ENCODE results near the gene GSE1. TPM values are rescaled to one million over a fixed set of nuclear protein-coding genes. Genes with fewer than 3 reads are reported as not detected.
A peak's percentile ranks its signal among the peaks of the same experiment; 100 is the strongest.

The GSE1 gene
- total RNA-seq, 4 donors from 2014 or later, result 79.7 to 196 (median 143) TPM

- peak overlapping the region in 3 of 4 donors; percentile 61 to 86 (median 83) for H3K27ac ChIP-seq
- H3K4me3 ChIP-seq, result no peak overlapping the region
- TF ChIP-seq POLR2A (IDR thresholded peaks at IDR 0.05), result no peak
- no peak for TF ChIP-seq CTCF (IDR thresholded peaks at IDR 0.05)
- no peak for DNase-seq
- H3K27me3 ChIP-seq, result no peaks in the 10 kb centered on the region
- H3K4me1 ChIP-seq, result peaks cover 13 to 82% (median 22%) of the 10 kb centered on the region in 4 donors
- H3K9me3 ChIP-seq, result no peaks in the 10 kb centered on the region
- H3K36me3 ChIP-seq, result no peaks in the 10 kb centered on the region
Observed at GRCh38 chr16:85565801-85566526, 47.2 kb upstream of the GSE1 start.

- Histone ChIP-seq H3K9me3 (no peaks in the 10 kb centered on the region), H3K27ac (peak overlapping the region in 3 of 4 donors; percentile 61 to 86 (median 83)), H3K36me3 (no peaks in the 10 kb centered on the region), H3K27me3 (no peaks in the 10 kb centered on the region), H3K4me3 (no peak overlapping the region), H3K4me1 (peaks cover 13 to 76% (median 29%) of the 10 kb centered on the region in 4 donors)
- no peak for DNase-seq
- TF ChIP-seq CTCF (IDR thresholded peaks at IDR 0.05), result peak in 4 of 6 experiments; percentile 10 to 52 (median 50)
- no peak for TF ChIP-seq POLR2A (IDR thresholded peaks at IDR 0.05)
Observed at GRCh38 chr16:85566561-85567100, 46.5 kb upstream of the GSE1 start.

GRCh38 chr16:85567101-85567866, 45.8 kb upstream of the GSE1 start:
- no peaks in the 10 kb centered on the region for H3K27me3 ChIP-seq
- peak; percentile 21 to 60 for TF ChIP-seq POLR2A (IDR thresholded peaks at IDR 0.05)
- peak in 2 of 6 experiments; percentile 30 to 42 for TF ChIP-seq CTCF (IDR thresholded peaks at IDR 0.05)
- peak overlapping the region in 3 of 4 donors; percentile 61 to 86 (median 83) for H3K27ac ChIP-seq
- peaks cover 13 to 71% (median 32%) of the 10 kb centered on the region in 4 donors for H3K4me1 ChIP-seq
- no peaks in the 10 kb centered on the region for H3K36me3 ChIP-seq
- H3K9me3 ChIP-seq, result no peaks in the 10 kb centered on the region
- no peak overlapping the region for H3K4me3 ChIP-seq
- DNase-seq, result peak in 2 of 3 donors; percentile 85 to 86

GRCh38 chr16:85567935-85568334, 45.2 kb upstream of the GSE1 start:
- peaks cover 13 to 68% (median 33%) of the 10 kb centered on the region in 4 donors for H3K4me1 ChIP-seq

More at GRCh38 chr16:85567935-85568334, 45.2 kb upstream of the GSE1 start:
- H3K27ac ChIP-seq, result peak overlapping the region in 3 of 4 donors; percentile 61 to 86 (median 83)
- H3K4me3 ChIP-seq, result peak overlapping the region in 1 of 4 donors; percentile 12
- DNase-seq, result no peak
- H3K9me3 ChIP-seq, result no peaks in the 10 kb centered on the region
- no peaks in the 10 kb centered on the region for H3K27me3 ChIP-seq
- TF ChIP-seq POLR2A (IDR thresholded peaks at IDR 0.05) (no peak), CTCF (IDR thresholded peaks at IDR 0.05) (no peak)
- no peaks in the 10 kb centered on the region for H3K36me3 ChIP-seq
